ENCODE data around the gene DEAF1.

Gene DEAF1

DNA sequence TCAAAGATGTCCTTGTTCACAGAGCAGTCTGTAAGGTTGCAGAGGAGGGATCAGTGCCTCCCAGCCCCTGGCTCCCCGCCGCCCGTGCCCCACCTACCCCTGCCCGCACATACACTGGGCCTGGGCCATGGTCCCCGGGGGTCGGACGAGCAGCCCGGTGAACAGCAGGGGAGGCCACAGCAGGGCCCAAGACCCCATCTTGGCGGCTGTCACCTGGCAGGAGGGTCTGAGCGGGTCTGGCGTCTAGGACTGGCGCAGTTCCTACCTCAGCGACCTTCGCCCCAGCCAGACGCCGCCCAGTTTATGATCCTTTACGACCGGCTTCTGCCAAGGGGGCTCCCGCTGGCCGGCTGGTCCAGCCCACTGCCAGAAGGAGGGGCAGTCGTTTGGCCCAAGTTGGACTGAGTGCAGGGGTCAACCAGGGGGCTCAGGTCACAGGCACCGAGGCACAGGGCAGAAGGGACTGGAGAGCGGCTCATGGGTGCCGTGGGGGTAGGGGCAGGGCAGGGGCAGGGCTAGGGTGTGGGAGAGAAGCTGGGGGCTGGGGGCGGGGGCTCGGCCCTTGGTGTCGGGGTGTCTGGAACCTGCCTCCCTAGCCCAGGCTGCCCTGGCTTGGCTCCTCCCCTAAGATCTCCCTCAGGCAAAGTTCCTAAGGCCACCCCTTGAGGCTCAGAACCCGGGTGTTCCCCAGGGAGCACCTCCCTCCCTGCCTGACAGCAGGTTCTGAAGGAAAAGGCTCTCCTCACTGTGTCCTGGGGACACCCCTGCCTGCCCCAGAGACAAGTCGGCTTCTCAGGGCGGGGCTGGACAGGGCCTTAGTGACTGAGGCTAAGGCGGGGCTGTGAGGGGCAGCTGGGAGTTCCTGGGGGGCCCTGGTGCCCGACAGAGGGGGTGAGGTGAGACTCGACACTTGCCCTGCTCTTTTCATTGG, 70.1 kb downstream of the DEAF1 start, which contains the start of gene CDHR5:
TSS of gene CDHR5 (minus strand) at position 251 of the 931 bp plus-strand sequence. CDS start at position 198, 53 bp downstream.
- no peak within 1 kb of the TSS for H3K4me3 ChIP-seq (ENCODE audit: low read depth, low read length)
- ChIA-PET POLR2A (no interaction called here), CTCF (no interaction called here)
- TF ChIP-seq, protein P1, sequence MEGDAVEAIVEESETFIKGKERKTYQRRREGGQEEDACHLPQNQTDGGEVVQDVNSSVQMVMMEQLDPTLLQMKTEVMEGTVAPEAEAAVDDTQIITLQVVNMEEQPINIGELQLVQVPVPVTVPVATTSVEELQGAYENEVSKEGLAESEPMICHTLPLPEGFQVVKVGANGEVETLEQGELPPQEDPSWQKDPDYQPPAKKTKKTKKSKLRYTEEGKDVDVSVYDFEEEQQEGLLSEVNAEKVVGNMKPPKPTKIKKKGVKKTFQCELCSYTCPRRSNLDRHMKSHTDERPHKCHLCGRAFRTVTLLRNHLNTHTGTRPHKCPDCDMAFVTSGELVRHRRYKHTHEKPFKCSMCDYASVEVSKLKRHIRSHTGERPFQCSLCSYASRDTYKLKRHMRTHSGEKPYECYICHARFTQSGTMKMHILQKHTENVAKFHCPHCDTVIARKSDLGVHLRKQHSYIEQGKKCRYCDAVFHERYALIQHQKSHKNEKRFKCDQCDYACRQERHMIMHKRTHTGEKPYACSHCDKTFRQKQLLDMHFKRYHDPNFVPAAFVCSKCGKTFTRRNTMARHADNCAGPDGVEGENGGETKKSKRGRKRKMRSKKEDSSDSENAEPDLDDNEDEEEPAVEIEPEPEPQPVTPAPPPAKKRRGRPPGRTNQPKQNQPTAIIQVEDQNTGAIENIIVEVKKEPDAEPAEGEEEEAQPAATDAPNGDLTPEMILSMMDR (IDR thresholded peaks at IDR 0.05; ENCODE audit: insufficient read depth, low read length, missing control alignments) = no peak
- DNase-seq (ENCODE audit: low read depth, low spot score) = no peak

DNA sequence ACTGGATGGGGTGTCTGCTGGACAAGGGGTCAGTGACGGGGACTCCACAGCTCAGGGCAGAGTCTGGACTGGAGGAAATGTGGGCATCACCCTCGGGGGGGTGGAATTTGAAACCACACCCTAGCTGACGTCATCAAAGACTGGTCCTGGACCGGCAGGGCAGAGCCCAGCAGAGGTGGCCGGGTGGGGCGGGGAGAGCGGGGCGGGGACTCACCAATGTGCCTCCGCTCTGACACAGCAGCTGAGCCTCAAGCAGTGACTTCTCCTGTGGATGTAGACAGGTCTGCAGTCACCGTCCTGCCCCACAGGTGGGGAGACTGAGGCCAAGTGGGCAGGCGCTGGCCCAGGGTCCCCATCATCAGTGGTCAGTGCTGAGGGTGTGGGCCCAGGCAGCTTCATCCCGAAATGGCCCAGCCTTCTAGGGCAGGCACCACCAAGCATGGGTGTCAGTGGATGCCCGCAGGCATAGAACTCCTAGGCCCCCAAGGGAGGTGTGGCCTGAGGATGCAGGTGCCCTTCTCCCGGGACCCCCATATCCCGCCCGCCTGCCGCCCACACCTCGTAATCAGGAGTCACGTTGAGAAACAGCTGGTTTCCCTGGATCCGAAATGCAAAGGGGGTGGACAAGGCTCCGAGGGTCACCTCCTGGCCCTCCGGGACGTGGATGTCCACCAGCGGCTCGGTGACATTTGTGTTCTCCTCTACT, 70.9 kb downstream of the DEAF1 start:
- POLR2A ChIA-PET = interaction anchor here (1.1 kb wide), 1 partner anchor 15 kb away, joined by 4 read pairs; no protein-coding TSS in a partner anchor
- CTCF ChIA-PET = no interaction called here
- no peak overlapping the region for H3K4me3 ChIP-seq (ENCODE audit: low read depth, low read length)
- no peak for DNase-seq (ENCODE audit: low read depth, low spot score)
- TF ChIP-seq, protein P1 (IDR thresholded peaks at IDR 0.05; ENCODE audit: insufficient read depth, low read length, missing control alignments) = no peak

DNA sequence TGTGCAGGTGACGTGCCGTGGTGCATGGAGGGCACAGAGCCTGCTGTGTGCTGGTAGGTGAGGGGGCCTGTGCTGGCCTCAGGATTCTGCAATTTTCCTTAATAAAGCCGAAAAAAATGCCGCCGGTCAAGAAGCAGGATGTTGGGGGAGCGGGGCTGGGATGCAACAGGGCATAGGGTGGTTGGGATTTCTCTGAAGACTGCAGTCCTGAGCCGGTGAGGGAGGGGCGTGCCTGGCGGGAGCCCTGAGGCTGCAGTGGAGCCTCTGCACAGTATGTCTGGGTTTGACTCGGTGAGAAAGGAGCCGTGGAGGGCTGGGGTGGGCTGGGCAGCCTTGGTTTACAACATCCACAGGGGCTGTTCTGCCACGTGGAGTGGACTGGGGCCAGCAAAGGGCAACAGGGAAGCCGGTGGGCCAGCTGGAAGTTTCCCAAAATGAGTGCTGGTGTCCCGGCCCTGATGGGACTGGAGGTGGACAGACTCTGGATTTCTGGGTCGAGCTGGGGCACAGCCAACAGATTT, 71.6 kb downstream of the DEAF1 start:
- CTCF ChIA-PET = no interaction called here
- POLR2A ChIA-PET = interaction anchor here (1.1 kb wide), 1 partner anchor 15 kb away, joined by 4 read pairs; no protein-coding TSS in a partner anchor
- TF ChIP-seq, protein P1 (IDR thresholded peaks at IDR 0.05; ENCODE audit: insufficient read depth, low read length, missing control alignments) = no peak
- no peak for DNase-seq (ENCODE audit: low read depth, low spot score)
- H3K4me3 ChIP-seq (ENCODE audit: low read depth, low read length) = no peak overlapping the region

DNA sequence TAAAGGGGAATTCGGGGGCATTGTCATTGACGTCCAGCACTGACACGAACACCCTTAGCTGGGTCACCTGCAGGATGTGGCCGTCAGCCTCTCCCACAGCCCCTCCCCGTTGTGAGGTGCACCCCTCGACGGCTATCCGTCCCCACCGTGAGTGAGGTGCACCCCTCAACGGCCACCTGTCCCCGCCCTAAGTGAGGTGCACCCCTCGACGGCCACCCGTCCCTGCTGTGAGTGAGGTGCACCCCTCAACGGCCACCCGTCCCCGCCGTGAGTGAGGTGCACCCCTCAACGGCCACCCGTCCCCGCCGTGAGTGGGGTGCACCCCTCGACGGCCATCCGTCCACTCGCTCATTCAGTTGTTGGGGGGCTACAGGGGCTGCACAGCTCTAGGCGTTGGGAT, 73.2 kb downstream of the DEAF1 start:
- no peak for DNase-seq (ENCODE audit: low read depth, low spot score)
- no peak overlapping the region for H3K4me3 ChIP-seq (ENCODE audit: low read depth, low read length)
- POLR2A ChIA-PET = no interaction called here
- TF ChIP-seq, protein P1 (IDR thresholded peaks at IDR 0.05; ENCODE audit: insufficient read depth, low read length, missing control alignments) = no peak
- CTCF ChIA-PET = no interaction called here

DNA sequence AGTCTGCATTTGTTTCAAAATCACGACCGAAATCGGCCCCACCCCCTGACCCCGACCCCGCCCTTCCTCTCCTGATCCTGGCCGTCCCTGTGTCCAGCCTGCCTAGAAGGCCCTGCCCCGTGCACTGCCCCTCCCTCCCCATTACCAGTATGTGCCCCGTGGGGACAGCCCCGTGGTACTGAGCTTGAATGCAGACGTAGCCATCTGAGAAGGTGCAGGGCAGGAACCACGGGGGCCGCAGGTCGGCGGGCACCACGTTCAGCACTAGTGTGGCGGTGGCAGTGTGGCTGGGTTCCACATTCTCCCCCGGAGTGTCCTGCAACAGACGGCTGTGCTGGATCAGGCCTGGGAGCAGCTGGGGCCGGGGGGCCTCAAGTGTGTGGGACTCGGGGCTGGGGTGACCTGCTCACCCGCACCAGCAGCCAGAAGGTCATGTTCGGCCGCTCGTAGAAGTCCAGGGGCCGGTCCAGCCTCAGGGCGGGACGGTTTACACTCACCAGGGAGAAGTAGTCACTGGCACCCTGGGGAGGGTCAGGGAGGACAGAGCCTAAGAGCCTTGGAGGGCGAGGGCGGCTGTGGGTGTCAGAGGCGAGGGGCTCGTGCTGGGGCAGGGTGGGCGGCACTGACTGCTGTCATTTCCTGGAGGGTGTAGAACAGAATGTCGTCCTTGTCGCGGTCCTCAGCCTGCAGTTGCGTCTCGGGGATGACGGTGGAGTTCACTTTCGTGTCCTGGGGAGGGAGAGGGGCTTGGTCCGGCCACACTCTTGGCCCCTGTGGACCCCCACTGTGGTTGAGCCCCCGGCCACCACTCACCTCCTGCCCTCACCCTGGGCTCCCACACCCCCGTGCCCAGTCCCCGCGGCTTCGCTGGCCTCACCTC, 73.8 kb downstream of the DEAF1 start:
- no peak for DNase-seq (ENCODE audit: low read depth, low spot score)
- ChIA-PET POLR2A (no interaction called here), CTCF (no interaction called here)
- TF ChIP-seq, protein P1 (IDR thresholded peaks at IDR 0.05; ENCODE audit: insufficient read depth, low read length, missing control alignments) = no peak
- no peak overlapping the region for H3K4me3 ChIP-seq (ENCODE audit: low read depth, low read length)
